GM18526 (cell line): ENCODE measurements around the gene SLC43A1.

Experiments used
- POLR2A ChIP-seq: IDR thresholded peaks from 3 replicates; pipeline ENCODE4 v1.6.1; 2011; ENCODE audit not compliant: insufficient read length; ENCODE audit errors: extremely low read depth

The SLC43A1 gene

DNA sequence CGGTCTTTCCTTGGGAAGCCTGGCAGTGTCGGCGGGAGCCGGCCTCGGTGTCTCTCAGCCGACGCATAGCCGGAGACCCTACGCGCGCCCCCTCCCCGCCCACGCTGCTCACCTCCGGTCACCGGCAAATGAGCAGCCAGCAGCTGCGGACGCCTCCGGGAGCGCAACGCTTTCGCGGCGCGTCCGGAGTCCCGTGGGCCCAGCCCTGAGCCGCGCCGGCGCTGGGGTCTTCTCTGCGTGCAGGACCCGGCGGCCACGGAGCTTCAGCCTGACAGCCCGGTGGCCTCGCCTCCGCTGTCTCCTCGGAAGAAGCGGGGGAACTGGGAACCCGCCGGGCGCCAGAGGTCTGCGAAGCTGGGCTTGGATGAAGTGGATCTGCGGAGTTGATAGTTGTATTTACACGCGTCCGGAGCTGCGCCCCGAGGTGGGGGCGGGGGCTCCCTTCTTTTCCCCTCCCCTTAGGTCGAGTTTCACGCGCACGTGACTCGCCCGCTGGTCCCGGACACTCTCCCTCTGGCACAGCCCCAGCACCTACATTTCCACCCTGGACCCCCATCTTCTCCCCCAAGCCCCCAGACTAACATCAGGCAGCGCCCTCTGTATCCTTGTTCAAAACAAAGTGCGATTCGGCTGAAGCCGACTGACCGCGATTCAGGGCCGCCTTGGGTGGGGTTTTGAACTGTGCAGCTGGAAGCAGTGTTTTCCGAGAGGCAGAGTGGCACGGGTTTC is at the start of gene SLC43A1:
Gene SLC43A1 (minus strand): TSS at position 371 of the 729 bp plus-strand sequence. CDS start 1,591 bp downstream, outside the sequence.
- no peak for TF ChIP-seq POLR2A

DNA sequence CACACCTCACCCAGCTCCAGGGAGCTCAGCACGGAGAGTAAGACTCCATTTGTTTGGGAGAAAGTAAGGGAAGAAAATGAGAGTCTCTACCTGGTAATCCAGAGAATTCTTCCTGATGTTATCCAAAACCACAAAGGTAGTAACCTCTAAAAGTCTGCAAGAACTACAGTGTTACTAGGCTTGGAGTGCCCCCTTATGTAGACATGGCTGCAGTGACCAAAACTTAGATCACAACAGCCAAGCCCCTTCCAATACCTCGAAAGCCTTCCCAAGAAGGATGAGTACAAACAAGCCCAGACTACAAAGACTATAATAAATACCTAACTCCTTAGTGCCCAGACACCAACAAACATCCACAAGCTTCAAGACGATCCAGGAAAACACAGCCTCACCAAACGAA is 47.1 kb upstream of the SLC43A1 start:
- no peak for TF ChIP-seq POLR2A

DNA sequence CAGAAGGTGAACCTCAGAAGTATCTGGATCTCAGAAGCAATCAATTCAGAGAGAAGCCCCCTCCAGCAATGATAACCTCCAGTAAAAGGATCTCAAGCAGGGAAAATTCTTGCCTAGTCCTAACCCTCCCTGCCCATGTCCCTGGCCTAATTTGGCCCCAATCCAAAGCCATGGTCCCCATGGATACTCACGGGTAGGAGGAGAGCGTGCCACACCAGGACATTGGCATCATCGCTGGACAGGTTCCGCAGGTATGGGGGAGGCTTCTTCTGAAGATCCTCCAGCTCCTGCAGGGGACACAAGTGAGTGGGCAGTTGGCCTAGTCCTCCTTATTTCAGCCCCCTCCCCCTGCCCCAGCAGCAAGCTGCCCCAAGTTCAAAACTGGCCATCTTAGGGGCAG is 44.6 kb upstream of the SLC43A1 start:
- TF ChIP-seq POLR2A, result no peak

DNA sequence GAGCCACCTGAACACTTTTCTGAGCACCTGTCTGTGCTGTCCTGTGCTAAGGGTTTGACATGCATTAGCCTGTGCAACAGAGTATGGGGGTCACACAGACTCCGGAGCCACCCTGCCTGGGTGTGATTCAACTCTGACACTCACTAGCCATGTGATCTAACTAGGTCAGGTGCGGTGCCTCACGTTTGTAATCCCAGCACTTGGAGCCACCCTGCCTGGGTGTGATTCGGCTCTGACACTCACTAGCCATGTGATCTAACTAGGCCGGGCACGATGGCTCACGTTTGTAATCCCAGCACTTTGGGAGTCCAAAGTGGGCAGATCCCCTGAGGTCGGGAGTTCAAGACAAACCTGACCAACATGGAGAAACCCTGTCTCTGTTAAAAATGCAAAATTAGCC is 40.5 kb upstream of the SLC43A1 start:
- no peak for TF ChIP-seq POLR2A

DNA sequence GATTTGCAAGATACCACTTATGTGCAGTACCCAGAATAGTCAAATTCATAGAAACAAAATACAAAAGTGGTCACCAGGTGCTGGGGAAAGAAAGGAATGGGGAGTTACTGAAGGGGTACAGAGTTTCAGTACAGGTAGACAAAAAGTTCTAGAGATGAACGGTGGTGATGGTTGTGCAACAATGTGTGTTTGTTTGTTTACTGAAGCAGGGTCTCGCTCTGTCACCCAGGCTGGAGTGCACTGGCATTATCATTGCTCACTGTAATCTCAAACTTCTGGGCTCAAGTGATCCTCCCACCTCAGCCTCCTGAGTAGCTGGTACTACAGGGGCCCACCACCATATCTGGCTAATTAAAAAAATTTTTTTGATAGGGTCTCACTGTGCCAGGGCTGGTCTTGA is 39.9 kb upstream of the SLC43A1 start:
- no peak for TF ChIP-seq POLR2A

DNA sequence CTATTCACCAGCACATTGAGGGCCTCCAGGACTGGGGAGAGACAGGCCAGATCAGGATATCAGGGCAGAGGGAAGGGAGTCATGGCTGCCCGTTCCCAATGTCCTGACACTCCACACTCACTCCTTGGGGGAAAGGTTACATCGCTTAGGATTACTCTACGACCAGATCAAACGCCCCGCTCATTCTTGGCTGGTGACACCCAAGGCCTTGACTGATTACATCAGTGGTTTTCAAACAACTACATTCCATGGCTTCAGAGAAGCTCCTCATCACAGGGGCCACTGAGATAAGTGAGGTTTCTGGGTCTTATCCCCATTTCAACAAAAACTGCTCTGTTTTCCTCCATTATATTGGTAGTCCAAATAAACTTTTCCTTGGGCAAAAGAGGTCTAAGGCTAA is 37.0 kb upstream of the SLC43A1 start:
- no peak for TF ChIP-seq POLR2A

DNA sequence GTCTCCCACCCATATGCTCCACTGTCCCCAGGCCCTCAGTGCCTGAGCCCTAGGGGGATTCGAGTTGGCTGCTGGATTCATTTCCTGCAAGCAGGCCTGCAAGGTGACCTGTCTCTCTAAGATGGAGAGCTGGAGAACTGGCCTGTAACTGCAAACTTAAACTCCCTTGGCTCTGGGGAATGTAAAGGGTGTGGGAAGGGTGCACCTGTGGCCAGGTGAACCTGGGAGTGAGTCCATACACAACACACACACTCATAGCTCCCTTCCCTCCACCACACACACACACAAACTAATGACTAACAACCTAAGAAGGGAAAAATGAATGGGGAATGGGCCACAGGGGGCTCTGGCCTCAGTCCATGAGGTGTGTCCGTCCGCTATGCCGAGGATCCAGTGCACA is 36.4 kb upstream of the SLC43A1 start:
- no peak for TF ChIP-seq POLR2A

DNA sequence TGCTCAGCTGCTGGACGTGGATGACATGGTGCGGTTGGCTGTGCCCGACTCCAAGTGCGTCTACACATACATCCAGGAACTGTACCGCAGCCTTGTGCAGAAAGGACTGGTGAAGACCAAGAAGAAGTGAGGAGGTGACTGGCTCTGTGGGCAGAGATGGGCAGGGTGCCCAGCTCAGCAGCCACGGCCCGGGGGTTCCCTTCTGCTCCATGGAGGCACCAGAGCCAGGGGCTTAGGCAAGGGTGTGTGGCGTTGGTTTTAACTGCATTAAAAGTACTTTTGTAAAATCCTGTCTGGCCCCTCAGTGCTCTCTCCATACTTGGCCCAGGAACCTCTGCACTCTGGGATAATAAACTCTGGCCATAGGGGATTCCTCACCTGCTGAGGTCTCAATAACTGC is 34.5 kb upstream of the SLC43A1 start:
- no peak for TF ChIP-seq POLR2A

DNA sequence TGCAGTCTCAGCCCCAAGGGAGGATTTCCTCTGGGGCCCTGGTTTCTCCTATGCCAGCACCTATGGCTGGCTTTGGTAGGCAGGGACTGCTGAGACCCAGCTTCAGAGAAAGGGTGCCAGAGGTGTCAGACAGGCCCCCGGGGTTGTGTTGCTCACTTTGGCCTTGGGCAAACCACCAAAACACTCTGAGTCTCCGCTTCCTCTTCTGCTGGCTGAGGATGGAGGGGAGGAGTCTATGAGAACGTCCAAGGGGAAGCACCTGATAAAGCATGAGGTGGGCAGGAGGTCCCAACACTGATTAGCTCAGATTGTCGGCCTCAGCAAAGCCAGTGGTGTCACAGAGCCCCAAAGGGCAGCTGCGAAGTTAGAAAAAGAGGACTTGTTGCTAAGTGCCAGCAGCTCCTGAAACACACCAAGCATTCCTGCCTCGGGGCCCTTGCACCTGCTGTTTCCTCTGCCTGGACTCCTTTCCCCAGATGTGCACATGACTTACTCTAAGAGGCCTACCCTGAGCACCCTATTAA is 32.4 kb upstream of the SLC43A1 start:
- no peak for TF ChIP-seq POLR2A

DNA sequence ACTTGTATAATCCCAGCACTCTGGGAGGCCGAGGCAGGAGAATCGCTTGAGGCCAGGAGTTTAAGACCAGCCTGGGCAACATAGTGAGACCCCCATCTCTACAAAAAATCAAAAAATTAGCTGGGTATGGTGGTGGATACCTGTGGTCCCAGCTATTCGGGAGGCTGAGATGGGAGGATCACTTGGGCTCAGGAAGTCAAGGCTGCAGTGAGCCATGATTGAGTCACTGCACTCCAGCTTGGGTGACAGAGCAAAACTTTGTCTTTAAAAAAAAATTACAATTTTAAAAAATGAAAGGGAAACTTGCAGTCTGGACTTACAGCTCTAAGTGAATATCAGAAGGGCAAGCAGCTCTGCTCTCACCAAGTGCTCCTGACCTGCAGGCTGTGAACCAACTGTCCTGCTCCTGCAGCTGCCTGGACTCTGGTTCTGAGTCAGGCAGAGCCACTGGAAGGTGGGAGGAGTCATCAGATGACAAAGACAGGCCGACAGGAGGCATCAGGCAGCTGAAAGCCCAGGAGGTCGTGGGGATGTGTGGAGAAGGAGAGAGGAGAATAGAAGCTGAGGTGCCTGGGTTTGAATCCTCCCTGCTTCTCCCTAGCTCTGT is 31.5 kb upstream of the SLC43A1 start:
- TF ChIP-seq POLR2A, result no peak

DNA sequence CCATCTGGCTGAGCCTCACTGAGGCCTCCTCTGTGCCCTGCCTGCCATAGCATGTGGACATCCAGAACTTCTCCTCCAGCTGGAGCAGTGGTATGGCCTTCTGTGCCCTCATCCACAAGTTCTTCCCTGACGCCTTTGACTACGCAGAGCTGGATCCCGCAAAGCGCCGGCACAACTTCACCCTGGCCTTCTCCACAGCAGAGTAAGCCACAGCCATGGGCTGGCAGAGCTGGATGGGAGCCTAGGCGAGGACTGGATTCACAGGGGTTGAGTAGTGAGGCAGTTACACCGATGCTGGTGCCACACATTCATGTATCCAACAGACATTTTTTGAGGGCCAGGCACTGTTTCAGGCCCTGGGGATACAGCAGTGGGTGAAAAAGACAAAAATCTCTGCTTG is 30.9 kb upstream of the SLC43A1 start:
- TF ChIP-seq POLR2A, result no peak

DNA sequence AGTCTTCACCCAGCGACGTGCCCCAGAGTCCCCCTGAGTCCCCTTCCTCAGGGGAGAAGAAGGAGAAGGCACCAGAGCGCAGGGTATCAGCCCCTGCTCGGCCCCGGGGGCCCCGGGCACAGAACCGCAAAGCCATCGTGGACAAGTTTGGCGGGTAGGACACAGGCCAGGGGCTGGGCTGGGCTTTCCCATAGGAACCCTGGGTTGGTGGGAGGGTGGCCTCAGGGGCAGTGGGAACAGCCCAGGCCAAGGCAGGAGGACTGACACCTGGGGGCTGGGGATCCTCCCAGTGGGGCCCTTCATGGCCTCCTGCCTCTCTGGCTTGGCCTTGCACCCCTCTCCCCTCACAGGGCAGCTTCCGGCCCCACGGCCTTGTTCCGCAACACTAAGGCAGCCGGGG is 30.4 kb upstream of the SLC43A1 start:
- no peak for TF ChIP-seq POLR2A

DNA sequence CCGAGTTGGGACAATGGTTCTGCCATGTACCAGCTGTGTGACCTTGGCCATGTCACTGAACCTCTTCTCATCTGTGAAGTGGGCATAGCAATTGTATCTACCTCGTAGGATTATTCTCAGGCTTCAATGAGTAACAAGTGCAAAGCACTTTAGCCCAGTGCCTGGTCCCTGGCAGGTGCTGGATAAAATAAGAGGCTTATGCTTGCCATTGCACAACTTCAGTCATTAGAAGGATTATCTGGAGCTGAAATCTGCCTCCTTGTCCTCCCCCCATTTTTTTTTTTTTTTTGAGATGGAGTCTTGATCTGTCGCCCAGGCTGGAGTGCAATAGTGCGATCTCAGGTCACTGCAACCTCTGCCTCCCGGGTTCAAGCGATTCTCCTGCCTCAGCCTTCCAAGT is 29.1 kb upstream of the SLC43A1 start:
- no peak for TF ChIP-seq POLR2A

DNA sequence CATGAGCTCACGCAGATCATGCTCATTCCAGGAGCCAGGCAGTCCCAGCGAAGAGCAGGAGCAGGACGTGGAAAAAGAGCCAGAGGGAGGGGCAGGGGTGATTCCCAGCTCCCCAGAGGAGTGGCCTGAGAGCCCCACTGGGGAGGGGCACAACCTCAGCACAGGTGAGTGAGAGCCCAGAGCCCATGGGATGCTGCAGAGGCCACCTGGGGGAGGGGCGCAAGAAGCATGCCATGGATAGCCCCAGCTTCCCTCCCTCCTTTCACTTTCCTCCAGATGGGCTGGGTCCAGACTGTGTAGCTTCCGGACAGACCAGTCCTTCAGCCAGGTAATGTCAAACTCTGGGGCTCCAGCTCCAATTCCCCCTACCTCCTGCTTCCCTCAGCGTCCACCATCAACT is 28.1 kb upstream of the SLC43A1 start:
- TF ChIP-seq POLR2A, result no peak

DNA sequence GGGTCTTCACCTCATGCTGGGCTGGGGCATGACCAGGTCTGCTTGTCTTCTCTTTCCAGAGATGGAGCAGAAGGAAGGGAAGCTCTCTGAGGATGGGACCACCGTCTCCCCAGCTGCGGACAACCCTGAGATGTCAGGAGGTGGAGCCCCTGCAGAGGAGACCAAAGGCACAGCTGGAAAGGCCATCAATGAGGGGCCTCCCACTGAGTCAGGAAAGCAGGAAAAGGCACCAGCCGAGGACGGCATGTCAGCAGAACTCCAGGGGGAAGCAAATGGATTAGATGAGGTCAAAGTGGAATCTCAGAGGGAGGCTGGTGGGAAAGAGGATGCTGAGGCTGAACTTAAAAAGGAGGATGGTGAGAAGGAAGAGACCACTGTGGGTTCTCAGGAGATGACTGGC is 27.1 kb upstream of the SLC43A1 start:
- no peak for TF ChIP-seq POLR2A

DNA sequence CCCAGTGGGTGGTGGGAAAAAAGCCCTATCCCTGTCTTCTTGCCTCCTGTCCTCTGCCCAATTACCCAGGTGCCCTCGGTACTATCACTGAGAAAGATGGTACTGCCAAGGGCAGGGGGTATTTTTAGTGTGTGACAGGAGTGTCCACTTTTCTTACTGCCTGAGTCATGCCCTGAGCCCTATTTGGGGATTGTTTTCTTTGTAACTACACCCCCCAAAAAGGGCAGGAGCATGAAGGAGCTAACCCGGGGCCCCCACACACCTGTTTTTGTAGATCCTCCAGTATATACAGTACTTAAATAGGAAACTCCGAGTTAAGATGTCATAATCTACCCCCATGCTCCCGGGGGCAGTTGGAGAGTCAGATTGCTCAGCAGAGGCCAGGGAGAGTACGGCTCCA is 25.7 kb upstream of the SLC43A1 start:
- TF ChIP-seq POLR2A, result no peak

DNA sequence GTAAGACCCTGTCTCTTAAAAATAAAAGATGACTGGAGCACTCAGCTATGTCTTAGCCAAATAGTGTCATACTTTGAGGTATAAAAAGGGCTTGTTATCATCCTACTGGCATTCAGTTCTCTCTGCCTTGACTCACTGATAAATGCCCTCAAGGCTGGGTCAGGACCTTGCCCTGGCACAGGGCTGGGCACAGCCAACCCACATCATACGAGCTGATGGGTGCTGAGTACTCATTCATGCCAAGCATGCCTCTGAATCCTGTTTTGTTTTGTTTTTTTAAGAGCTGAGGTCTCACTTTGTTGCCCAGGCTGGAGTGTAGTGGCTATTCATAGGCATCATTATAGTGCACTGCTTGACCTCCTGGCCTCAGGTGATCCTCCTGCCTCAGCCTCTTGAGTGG is 23.8 kb upstream of the SLC43A1 start:
- no peak for TF ChIP-seq POLR2A
